ENCODE data around the gene PRR20G. TPM values are rescaled to one million over a fixed set of nuclear protein-coding genes. Genes with fewer than 3 reads are reported as not detected.

Gene PRR20G
- total RNA-seq, 1 experiment from 2014 or later, result 0.30 TPM

- Histone ChIP-seq H3K9ac (ENCODE audit: low read length) (no peak overlapping the region), H3K27ac (ENCODE audit: low read depth, low read length) (no peak overlapping the region), H3K4me2 (ENCODE audit: low read length) (no peak overlapping the region), H3K4me3 (replicated peaks in 1 of 2; ENCODE audit: low read depth in 1 of 2, low read length in 2 of 2) (no peak overlapping the region), H3K9me2 (ENCODE audit: insufficient read depth) (no peaks in the 10 kb centered on the region), H4K20me1 (ENCODE audit: insufficient read depth) (no peaks in the 10 kb centered on the region), H2AFZ (ENCODE audit: low read depth, low read length, poor library complexity, severe bottlenecking) (no peak overlapping the region), H3K9me3 (ENCODE audit: control insufficient read depth in 1 of 2, insufficient read depth in 1 of 2, low read depth in 1 of 2, low read length in 2 of 2) (0 out of 4 replicates have a peak, but pooled peaks cover 0 to 3% of the 10 kb centered on the region in 2 experiments), H3K79me2 (ENCODE audit: insufficient read depth, low read length) (no peaks in the 10 kb centered on the region), H3K36me3 (ENCODE audit: control insufficient read depth in 1 of 2, insufficient read depth in 2 of 2, low read length in 2 of 2) (no peaks in the 10 kb centered on the region), H3K27me3 (ENCODE audit: insufficient read depth, low read length) (peaks cover 24% of the 10 kb centered on the region; the same call in 1 of the 2 replicates), H3K4me1 (ENCODE audit: control insufficient read depth in 1 of 2, insufficient read depth in 2 of 2, low read length in 2 of 2) (no peaks in the 10 kb centered on the region)
- ChIA-PET CTCF (no interaction called here), RAD21 (ENCODE audit: low non-redundant PET in 1 of 2, low total read pairs in 2 of 2, uncharacterized antibody in 2 of 2, unreplicated experiment in 2 of 2) (no interaction called here), POLR2A (no interaction called here)
- no peak for TF ChIP-seq ATF3 (IDR thresholded peaks at IDR 0.05)
- TF ChIP-seq ELF1 (IDR thresholded peaks at IDR 0.05; ENCODE audit: borderline replicate concordance, low read depth), result no peak
- no peak for TF ChIP-seq EZH2phosphoT487 (IDR thresholded peaks at IDR 0.05; ENCODE audit: borderline replicate concordance)
- TF ChIP-seq, protein P1, sequence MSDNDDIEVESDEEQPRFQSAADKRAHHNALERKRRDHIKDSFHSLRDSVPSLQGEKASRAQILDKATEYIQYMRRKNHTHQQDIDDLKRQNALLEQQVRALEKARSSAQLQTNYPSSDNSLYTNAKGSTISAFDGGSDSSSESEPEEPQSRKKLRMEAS (IDR thresholded peaks at IDR 0.05), result no peak
- TF ChIP-seq, protein P2, sequence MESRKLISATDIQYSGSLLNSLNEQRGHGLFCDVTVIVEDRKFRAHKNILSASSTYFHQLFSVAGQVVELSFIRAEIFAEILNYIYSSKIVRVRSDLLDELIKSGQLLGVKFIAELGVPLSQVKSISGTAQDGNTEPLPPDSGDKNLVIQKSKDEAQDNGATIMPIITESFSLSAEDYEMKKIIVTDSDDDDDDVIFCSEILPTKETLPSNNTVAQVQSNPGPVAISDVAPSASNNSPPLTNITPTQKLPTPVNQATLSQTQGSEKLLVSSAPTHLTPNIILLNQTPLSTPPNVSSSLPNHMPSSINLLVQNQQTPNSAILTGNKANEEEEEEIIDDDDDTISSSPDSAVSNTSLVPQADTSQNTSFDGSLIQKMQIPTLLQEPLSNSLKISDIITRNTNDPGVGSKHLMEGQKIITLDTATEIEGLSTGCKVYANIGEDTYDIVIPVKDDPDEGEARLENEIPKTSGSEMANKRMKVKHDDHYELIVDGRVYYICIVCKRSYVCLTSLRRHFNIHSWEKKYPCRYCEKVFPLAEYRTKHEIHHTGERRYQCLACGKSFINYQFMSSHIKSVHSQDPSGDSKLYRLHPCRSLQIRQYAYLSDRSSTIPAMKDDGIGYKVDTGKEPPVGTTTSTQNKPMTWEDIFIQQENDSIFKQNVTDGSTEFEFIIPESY (IDR thresholded peaks at IDR 0.05; ENCODE audit: extremely low read depth, insufficient replicate concordance, low read length), result no peak
- TF ChIP-seq SIN3A (IDR thresholded peaks at IDR 0.05; ENCODE audit: low read depth), result no peak
- TF ChIP-seq CEBPB (IDR thresholded peaks at IDR 0.05; ENCODE audit: low read depth), result no peak
- no TSS peak for BruUV-seq (replicated peaks)
- ATAC-seq (no peak), DNase-seq (ENCODE audit: low read depth, low spot score) (no peak)
- intact Hi-C loops (cut with micrococcal nuclease), result no loop called here
Measured at GRCh38 chr3:127328421-127328820, 40.6 kb upstream of the PRR20G start.

DNA sequence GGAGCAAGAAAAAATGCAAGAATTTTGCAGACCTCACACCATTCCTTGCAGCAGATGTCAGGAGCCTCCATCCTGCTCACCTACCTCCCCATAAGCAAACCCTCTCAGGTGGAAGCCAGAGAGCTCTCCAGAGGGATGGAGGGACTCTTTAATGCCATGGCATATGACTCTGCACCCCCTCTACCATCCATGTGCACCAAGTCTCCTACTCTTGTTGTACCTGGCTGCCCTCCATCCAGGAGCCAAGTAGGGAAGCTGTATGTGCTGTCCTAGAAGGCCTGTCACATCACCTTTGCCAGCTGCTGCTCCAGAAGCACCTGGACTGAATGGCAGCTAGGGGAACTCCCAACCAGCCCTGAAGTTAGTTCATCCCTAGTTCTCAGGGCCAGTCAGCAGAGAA is 38.5 kb upstream of the PRR20G start:
- ATAC-seq (no peak), DNase-seq (ENCODE audit: low read depth, low spot score) (no peak)
- Histone ChIP-seq H3K4me1 (ENCODE audit: control insufficient read depth in 1 of 2, insufficient read depth in 2 of 2, low read length in 2 of 2) (no peaks in the 10 kb centered on the region), H3K4me2 (ENCODE audit: low read length) (no peak overlapping the region), H3K27me3 (ENCODE audit: insufficient read depth, low read length) (peaks cover 32% of the 10 kb centered on the region; the same call in 1 of the 2 replicates), H2AFZ (ENCODE audit: low read depth, low read length, poor library complexity, severe bottlenecking) (no peak overlapping the region), H3K4me3 (replicated peaks in 1 of 2; ENCODE audit: low read depth in 1 of 2, low read length in 2 of 2) (no peak overlapping the region), H3K9me3 (ENCODE audit: control insufficient read depth in 1 of 2, insufficient read depth in 1 of 2, low read depth in 1 of 2, low read length in 2 of 2) (0 out of 4 replicates have a peak, but pooled peaks cover 0 to 3% of the 10 kb centered on the region in 2 experiments), H3K9ac (ENCODE audit: low read length) (no peak overlapping the region), H3K36me3 (ENCODE audit: control insufficient read depth in 1 of 2, insufficient read depth in 2 of 2, low read length in 2 of 2) (no peaks in the 10 kb centered on the region), H4K20me1 (ENCODE audit: insufficient read depth) (no peaks in the 10 kb centered on the region), H3K27ac (ENCODE audit: low read depth, low read length) (no peak overlapping the region), H3K9me2 (ENCODE audit: insufficient read depth) (no peaks in the 10 kb centered on the region), H3K79me2 (ENCODE audit: insufficient read depth, low read length) (no peaks in the 10 kb centered on the region)
- TF ChIP-seq TCF7L2 (IDR thresholded peaks at IDR 0.05; ENCODE audit: borderline replicate concordance, extremely low read depth, insufficient read depth, insufficient read length), result no peak
- no peak for TF ChIP-seq FOSL1 (IDR thresholded peaks at IDR 0.05; ENCODE audit: low read depth)
- TF ChIP-seq ELF1 (IDR thresholded peaks at IDR 0.05; ENCODE audit: borderline replicate concordance, low read depth), result no peak
- no peak for TF ChIP-seq RAD21 (IDR thresholded peaks at IDR 0.05; ENCODE audit: low read depth)
- TF ChIP-seq, protein P2 (IDR thresholded peaks at IDR 0.05; ENCODE audit: extremely low read depth, insufficient replicate concordance, low read length), result no peak
- no peak for TF ChIP-seq SIN3A (IDR thresholded peaks at IDR 0.05; ENCODE audit: low read depth)
- no peak for TF ChIP-seq POLR2A (IDR thresholded peaks at IDR 0.05; ENCODE audit: borderline replicate concordance, extremely low read depth, insufficient read depth, insufficient read length)
- no peak for TF ChIP-seq EZH2 (IDR thresholded peaks at IDR 0.05)
- TF ChIP-seq SRF (IDR thresholded peaks at IDR 0.05; ENCODE audit: low read depth), result no peak
- TF ChIP-seq SP1 (IDR thresholded peaks at IDR 0.05; ENCODE audit: low read depth), result no peak
- RAD21 ChIA-PET (ENCODE audit: low non-redundant PET in 1 of 2, low total read pairs in 2 of 2, uncharacterized antibody in 2 of 2, unreplicated experiment in 2 of 2), result no interaction called here
- POLR2A ChIA-PET, result no interaction called here
- intact Hi-C loops (cut with micrococcal nuclease), result no loop called here
- no TSS peak for BruUV-seq (replicated peaks)
- CTCF ChIA-PET, result no interaction called here
